T-helper 2 cell treated with Interferon-gamma antibody and Interleukin-4, amounts not matched to agents 100 ng/mL and 5 ng/mL, for 36 hours (primary cell): ENCODE measurements around the gene FGGY. TPM values are rescaled to one million over a fixed set of nuclear protein-coding genes. Genes with fewer than 3 reads are reported as not detected.
"Not testable (repeated sequence)": the region's sequence is repeated elsewhere in the genome, so short reads cannot be mapped to it uniquely, and the experiment has no call there.

Experiments used
- intact Hi-C: fragments of 100-400 bp; cut with micrococcal nuclease; formaldehyde crosslinking; loops from one replicate; pipeline ENCODE4 v1.15.1; 2023
- total RNA-seq: library from RNA; stranded (reverse); gene quantifications from 2 replicates; pipeline ENCODE4 v1.2.3, GENCODE V29; 2022

FGGY gene
- total RNA-seq, 1 donor from 2014 or later, result 10.7 TPM

DNA sequence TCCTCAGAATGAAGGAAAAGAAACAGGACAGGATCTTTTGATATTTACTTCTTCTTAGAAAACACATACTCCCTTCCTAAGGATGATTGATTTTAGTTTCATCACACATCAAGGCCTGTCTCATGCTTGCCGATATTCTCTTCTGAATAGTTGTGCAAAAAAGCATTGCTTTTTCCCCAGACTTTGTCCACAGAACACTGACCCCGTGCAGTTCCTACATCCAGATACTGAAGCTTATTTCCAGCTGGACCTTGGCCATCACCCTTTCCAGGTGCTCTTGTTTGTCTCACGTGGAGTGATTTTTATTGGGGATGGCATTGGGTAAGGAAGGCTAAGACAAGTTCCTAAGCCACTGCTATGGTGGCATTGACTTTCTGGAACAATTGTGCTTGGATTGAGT, 320.5 kb downstream of the FGGY start:
- intact Hi-C loops, result no loop called here

GRCh38 chr1:59619557-59619956, 322.7 kb downstream of the FGGY start:
- intact Hi-C loops, result no loop called here

DNA sequence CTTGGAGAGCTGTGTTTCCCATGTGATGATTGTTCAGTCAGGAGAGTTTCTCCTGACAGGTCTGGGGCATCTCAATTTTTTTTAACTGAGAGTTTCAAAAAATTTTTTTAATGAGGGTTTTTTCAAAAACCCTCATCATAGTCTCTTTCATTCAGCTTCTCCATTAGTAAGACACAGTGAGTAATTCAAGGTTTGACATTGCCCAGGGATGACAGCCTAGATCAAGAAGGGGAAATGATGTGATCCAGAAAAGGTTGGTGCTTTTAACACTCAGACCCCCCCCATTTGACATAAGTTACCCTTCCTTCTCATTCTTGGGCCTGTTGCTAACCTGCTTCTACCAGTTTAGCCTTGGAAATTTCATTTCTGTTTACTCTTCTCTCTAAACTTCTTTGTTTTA, 328.5 kb downstream of the FGGY start:
- intact Hi-C loops, result no loop called here

- intact Hi-C loops, result no loop called here
Observed at GRCh38 chr1:59631561-59632255, 334.8 kb downstream of the FGGY start.

GRCh38 chr1:59635097-59635496, 338.2 kb downstream of the FGGY start:
- intact Hi-C loops, result no loop called here

GRCh38 chr1:59638231-59638711, 341.4 kb downstream of the FGGY start:
- intact Hi-C loops, result no loop called here

DNA sequence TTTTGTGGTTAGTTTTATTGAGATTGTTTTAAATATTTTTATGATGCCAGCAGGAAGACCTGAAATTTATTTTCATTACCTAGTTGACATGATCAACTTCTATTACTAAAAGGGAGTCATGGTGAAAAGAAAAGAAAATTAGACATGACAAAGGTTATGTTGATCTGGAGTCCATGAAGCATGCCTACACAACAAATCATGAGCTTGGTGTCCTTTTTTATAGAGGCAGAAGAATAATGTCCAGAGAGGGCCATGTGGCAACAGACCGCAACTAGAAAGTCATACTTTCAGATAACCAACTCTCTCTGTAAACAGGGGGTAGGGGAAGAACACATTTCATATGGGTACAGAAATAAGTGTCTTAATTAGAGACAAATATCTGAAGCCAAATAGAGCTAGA, 342.4 kb downstream of the FGGY start:
- intact Hi-C loops, result no loop called here

GRCh38 chr1:59640851-59641250, 344.0 kb downstream of the FGGY start:
- intact Hi-C loops, result no loop called here

GRCh38 chr1:59641836-59642235, 344.9 kb downstream of the FGGY start:
- intact Hi-C loops, result no loop called here

DNA sequence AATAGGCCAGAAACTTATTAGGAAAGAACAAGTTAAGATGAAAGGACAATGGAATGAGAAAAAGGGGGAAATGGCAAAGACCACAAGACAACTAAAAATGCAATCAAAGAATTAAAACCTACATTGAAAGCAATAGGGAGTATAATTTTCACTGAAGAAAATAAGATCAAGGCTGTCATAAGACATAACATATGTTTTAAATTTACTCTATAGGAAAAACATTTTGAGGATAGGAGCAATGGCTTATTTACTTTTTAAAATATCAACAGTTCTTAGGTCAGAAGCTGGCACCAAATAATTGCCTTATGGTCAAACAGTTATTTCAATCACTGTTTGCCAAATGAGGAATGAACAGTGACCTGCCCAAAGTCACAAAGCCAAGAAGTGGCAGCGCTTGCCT, 346.6 kb downstream of the FGGY start:
- intact Hi-C loops, result no loop called here

DNA sequence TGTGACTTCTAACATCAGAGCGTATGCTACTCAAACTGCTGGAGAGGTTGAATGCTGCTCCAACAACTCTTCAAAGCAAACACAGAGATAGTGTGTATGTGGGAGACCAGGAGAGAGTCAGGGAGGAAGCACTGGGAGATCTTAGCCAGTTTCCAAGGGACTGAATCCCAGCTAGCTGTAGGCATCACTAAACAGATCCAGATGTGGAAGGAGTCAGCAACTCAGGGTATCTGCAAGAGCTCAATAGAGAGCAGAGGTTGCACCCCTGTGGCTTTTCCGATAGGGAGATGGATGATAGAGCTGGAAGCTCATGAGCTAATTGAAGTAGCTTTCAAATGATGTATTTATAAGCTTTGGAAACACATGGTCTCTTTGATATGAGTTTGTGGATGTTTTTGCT, 349.0 kb downstream of the FGGY start:
- intact Hi-C loops, result no loop called here

DNA sequence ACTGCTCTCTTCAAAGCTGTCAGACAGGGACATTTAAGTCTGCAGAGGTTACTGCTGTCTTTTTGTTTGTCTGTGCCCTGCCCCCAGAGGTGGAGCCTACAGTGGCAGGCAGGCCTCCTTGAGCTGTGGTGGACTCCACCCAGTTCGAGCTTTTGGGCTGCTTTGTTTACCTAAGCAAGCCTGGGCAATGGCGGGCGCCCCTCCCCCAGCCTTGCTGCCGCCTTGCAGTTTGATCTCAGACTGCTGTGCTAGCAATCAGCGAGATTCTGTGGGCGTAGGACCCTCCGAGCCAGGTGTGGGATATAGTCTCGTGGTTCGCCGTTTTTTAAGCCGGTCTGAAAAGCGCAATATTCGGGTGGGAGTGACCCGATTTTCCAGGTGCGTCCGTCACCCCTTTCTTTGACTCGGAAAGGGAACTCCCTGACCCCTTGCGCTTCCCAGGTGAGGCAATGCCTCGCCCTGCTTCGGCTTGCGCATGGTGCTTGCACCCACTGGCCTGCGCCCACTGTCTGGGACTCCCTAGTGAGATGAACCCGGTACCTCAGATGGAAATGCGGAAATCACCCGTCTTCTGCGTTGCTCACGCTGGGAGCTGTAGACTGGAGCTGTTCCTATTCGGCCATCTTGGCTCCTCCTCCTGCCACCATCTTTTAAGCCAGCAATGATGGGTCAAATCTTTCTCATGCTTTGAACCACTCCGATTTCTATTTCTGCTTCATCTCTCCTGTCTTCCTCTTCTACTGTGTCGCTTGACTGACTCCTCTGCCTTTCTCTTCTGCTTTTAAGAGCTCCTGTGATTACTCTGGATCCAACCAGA, 356.5 kb downstream of the FGGY start:
- intact Hi-C loops, result not testable (repeated sequence)

DNA sequence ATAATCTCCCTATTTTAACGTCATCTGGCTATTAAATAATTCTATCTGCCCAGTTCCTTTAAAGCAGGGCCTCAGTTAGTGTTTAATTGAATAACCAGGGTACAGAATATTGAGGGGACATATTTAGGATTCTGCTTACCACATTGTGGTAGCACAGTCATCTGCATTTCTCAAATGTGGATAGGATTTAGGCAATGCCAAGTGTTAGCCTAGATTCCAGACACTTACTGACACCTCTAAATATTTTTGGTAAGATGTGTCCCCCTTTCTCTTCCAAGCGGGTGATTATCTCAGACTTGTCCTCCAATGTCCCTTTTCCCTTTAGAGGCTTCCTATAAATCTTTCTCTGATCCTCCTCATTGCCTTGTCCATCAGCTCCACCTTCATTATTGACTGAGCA, 357.1 kb downstream of the FGGY start:
- intact Hi-C loops, result no loop called here

DNA sequence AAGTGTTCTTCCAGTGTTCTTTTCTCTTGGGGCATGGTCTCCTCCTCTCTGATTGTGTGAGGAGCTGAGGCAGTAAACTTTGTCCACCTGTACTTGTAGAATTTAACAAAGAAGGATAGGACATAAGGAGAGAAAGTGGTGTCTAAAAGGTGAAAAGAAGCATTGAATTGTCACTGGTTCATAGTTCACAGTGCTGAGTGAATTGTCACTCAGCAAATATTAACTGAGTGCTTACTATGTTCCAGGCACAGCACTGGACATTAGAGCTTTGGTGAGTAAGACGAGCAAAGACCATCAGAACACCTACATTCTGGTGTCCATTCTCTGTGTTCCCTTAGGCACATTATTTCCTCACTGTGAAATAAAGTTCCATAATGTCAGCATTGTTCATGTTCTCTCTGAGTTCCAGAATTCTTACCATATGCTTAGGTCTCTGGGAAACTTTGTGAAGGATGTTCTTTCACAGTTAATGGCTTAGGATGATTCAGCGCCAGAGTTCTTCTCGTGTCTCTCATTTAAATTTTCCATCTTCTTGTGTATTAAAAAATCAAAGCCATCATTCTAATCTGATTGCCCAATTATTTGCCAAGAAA, 361.1 kb downstream of the FGGY start:
- intact Hi-C loops, result no loop called here

GRCh38 chr1:59664166-59664565, 367.3 kb downstream of the FGGY start:
- intact Hi-C loops, result no loop called here

- intact Hi-C loops, result no loop called here
Observed at GRCh38 chr1:59666106-59666505, 369.2 kb downstream of the FGGY start.

DNA sequence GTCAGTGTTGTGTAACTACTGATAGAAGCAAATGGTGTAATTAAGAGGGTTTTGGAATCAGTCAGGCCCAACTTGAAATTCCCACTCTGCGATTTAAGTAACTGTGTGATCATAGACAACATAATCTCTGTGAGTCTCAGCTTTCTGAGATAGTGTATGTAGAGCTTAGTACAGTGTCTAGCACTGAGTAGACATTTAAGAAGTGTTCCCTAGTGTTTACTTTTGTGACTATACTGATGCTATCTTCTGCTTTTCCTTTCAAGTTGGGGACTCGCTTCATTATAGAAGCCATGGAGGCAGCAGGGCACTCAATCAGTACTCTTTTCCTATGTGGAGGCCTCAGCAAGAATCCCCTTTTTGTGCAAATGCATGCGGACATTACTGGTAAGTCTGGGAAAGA, 370.1 kb downstream of the FGGY start:
- intact Hi-C loops, result no loop called here

GRCh38 chr1:59669752-59670312, 372.9 kb downstream of the FGGY start:
- intact Hi-C loops, result no loop called here

DNA sequence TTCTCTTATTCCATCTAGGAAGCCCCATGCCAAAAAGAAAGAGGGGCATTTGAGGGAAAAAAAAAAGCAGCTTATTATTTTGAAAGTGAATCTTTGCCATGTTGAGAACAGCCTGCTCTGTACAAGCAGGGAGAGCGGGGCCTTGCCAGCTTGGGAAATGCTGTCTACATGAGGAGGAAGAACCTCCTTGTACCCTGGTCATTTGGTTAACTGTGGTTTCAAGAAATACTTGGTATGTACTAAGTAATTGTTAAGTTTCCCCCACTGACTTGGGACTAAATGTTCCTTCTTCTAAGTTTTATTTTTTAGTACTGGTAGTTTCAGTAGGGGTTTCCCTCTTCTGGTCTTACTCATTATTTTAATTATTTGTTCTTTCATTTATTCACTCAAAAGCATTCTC, 373.8 kb downstream of the FGGY start:
- intact Hi-C loops, result no loop called here

DNA sequence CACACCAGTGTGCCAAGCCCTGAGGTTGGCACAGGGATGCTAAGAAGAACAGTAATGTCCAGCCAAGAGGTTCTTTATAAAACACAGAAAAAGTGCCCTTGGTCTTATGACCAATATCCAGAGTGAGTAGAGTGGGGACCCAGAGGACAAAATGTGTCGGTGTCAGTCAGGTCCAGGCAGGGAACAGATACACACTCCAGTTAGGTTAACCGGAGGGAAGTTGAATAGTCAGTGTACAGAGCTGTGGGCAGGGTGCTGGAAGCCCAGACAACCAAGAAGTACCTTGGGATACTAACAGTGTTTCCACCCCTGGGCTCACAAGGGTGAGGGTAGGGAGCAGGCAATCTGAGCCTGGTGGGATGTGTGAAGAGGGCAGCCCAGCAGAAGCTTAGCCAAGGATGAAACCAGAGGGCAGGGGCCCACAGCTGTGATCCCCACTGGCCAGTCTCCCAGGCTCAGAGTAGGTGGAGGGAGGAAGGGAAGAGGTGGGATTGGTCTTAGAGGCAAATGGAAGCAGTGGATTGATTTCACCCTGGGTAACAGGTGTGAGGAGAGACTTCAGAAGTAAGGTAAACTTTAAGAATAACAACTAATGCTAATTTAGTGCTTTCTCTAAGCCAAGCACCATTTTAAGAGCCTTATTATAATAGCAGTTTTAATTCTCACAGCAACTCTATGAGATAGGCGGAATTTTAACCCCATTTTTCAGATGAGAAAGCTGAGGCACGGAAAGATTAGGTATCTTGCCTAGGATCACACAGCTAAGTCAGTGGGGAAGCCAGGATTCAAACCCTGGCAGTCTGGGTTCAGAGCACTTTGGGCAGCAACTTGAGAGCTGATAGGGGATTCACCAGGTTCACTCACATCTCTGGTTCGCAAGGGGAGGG, 374.4 kb downstream of the FGGY start:
- intact Hi-C loops, result no loop called here

GRCh38 chr1:59671953-59672305, 375.0 kb downstream of the FGGY start:
- intact Hi-C loops, result no loop called here
